ENCODE data around the gene MTCL3.

MTCL3 gene

GRCh38 chr6:127486934-127487333, 32.2 kb downstream of the MTCL3 start:
- DNase-seq (no peak), ATAC-seq (no peak)
- no peaks in the 10 kb centered on the region for H3K27me3 ChIP-seq
- H3K9me3 ChIP-seq = no peaks in the 10 kb centered on the region
- no peak for TF ChIP-seq CTCF (IDR thresholded peaks at IDR 0.05)
- H3K36me3 ChIP-seq = peaks cover 8% of the 10 kb centered on the region
- H3K4me3 ChIP-seq = no peak overlapping the region
- H3K4me1 ChIP-seq = peaks cover 9% of the 10 kb centered on the region
- intact Hi-C loops (cut with DNase I) = no loop called here
- no peak overlapping the region for H3K27ac ChIP-seq

DNA sequence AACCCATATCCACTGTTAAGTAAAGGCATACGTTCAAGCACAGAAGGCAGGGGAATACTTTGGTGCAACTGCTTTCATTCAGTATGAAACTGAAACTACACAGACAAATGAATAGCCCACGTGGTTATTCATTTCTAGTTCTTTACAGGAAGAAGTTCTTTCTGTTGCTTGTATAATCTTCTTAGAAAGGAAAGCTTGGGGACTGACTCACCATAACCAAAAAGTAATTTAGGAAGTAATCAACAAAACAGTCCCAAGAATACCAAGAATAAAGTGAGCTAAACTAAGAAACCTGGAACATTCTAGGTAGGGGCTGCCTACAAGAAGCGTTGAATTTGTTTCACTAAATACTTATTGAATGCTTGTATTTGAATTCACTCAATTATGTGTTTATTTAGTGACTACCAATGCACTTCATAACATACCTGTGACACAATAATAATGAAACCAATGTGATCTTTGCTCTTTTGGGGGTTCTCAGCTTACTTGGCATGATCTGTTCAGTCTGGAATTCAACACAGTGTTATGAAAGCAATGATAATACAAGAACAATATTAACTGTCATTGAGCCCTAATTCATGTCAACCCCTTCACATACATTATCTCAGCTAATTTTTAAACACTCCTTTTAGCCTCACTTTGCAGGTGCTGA, 34.8 kb downstream of the MTCL3 start:
- peak overlapping the region; percentile 39 for H3K27ac ChIP-seq

DNA sequence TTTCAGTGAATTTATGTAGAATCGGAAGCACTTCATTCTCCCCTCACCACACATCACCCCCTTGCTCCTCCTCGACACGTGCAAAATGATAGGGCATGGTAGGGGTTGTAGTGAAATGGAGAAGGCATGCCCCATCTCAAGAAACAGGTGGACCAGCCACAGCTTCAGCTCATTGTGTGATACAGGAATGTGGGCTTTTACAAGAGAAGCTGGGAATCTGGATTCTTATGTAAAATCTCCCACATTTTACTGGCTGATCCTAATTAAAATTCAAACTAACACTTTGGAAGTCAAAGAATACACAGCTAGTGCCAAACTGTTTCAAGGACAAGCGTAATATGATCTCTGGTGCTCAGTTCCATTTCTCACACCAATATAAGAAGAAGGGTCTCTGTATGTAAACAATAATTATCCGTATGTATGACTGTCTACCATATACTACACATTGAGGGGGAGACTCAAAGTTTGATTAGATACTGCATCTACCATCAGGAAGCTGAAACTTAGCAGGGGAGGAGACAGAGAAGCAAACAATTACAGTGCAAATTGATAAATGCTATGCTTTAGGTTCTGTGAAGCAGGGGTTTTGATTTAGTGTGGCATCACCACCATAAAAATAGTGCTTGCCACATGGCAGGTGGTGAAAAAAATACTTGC, 35.6 kb downstream of the MTCL3 start:
- TF ChIP-seq CTCF (IDR thresholded peaks at IDR 0.05) = no peak
- Histone ChIP-seq H3K36me3 (peaks cover 8% of the 10 kb centered on the region), H3K27me3 (no peaks in the 10 kb centered on the region), H3K4me1 (peaks cover 9% of the 10 kb centered on the region), H3K4me3 (peak overlapping the region; percentile 14), H3K27ac (peak overlapping the region; percentile 39), H3K9me3 (no peaks in the 10 kb centered on the region)
- intact Hi-C loops (cut with DNase I) = no loop called here
- ATAC-seq = no peak
- no peak for DNase-seq

More for the DNA sequence above, 34.8 kb downstream of the MTCL3 start:
- H3K4me3 ChIP-seq = peak overlapping the region; percentile 14
- no peak for DNase-seq
- intact Hi-C loops (cut with DNase I) = no loop called here
- TF ChIP-seq CTCF (IDR thresholded peaks at IDR 0.05) = no peak
- ATAC-seq = peak; percentile 82
- peaks cover 9% of the 10 kb centered on the region for H3K4me1 ChIP-seq
- no peaks in the 10 kb centered on the region for H3K9me3 ChIP-seq
- no peaks in the 10 kb centered on the region for H3K27me3 ChIP-seq
- peaks cover 8% of the 10 kb centered on the region for H3K36me3 ChIP-seq

- ATAC-seq = no peak
Measured at GRCh38 chr6:127482325-127482724, 36.8 kb downstream of the MTCL3 start.

GRCh38 chr6:127481628-127482027, 37.5 kb downstream of the MTCL3 start:
- intact Hi-C loops (cut with DNase I) = no loop called here
- Histone ChIP-seq H3K9me3 (no peaks in the 10 kb centered on the region), H3K4me1 (peaks cover 9% of the 10 kb centered on the region), H3K4me3 (no peak overlapping the region), H3K36me3 (peaks cover 8% of the 10 kb centered on the region), H3K27me3 (no peaks in the 10 kb centered on the region), H3K27ac (no peak overlapping the region)
- ATAC-seq = no peak
- DNase-seq = no peak
- TF ChIP-seq CTCF (IDR thresholded peaks at IDR 0.05) = no peak

More at GRCh38 chr6:127482325-127482724, 36.8 kb downstream of the MTCL3 start:
- Histone ChIP-seq H3K36me3 (peaks cover 8% of the 10 kb centered on the region), H3K9me3 (no peaks in the 10 kb centered on the region), H3K27me3 (no peaks in the 10 kb centered on the region), H3K4me1 (peaks cover 9% of the 10 kb centered on the region), H3K27ac (no peak overlapping the region), H3K4me3 (no peak overlapping the region)
- no peak for DNase-seq
- no peak for TF ChIP-seq CTCF (IDR thresholded peaks at IDR 0.05)
- intact Hi-C loops (cut with DNase I) = no loop called here
